Liver (tissue), 3 donors: ENCODE data around the gene EFCAB11.

Experiments
- JUND ChIP-seq, 2 donors: IDR thresholded peaks; 2 replicates each; pipeline ENCODE4 v1.6.1; 2016; ENCODE audit warnings: antibody characterized with exemption in 2 of 2
- TF ChIP-seq, protein P1 (sequence below): fragments of 150-350 bp; IDR thresholded peaks from 2 replicates; pipeline ENCODE4 v1.5.1; 2017; ENCODE audit warnings: improper control_type of control experiment, low read depth, low read length; ENCODE audit not compliant: missing input control
- donor health status: healthy.
- donor health status: healthy.

DNA sequence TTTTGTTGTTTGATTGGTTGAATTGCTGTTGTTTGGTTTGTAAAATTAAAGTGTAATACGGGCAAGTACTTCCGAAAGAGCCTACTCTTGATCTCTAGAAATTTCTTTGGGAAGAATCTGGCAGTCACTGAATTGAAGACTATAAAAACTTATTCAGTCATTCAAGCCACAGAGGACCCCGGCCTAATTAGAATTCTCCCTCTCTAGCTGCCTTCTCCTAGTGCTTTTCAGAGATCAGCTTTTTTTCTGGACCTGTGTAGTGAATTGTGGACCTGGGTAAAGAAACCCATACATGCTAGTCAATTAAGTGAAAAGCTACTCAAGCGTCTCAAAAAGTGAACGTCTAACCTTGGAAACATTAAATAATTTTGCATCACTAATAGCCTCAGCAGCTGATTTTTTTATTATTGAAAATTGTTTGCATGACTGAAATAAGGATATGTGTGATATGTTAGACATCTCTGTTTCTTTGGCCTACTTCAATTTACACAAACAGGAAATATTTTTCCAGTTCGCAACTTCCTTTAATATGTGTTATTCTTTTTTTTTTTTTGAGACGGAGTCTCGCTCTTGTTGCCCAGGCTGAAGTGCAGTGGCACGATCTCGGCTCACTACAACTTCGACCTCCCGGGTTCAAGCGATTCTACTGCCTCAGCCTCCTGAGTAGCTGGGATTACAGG lies 27.2 kb downstream of the EFCAB11 start:
- no peak for TF ChIP-seq JUND (IDR thresholded peaks at IDR 0.05)
- TF ChIP-seq, protein P1, sequence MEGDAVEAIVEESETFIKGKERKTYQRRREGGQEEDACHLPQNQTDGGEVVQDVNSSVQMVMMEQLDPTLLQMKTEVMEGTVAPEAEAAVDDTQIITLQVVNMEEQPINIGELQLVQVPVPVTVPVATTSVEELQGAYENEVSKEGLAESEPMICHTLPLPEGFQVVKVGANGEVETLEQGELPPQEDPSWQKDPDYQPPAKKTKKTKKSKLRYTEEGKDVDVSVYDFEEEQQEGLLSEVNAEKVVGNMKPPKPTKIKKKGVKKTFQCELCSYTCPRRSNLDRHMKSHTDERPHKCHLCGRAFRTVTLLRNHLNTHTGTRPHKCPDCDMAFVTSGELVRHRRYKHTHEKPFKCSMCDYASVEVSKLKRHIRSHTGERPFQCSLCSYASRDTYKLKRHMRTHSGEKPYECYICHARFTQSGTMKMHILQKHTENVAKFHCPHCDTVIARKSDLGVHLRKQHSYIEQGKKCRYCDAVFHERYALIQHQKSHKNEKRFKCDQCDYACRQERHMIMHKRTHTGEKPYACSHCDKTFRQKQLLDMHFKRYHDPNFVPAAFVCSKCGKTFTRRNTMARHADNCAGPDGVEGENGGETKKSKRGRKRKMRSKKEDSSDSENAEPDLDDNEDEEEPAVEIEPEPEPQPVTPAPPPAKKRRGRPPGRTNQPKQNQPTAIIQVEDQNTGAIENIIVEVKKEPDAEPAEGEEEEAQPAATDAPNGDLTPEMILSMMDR: no peak
